Stomach smooth muscle (tissue), 2 donors: ENCODE measurements around the gene ENTPD3.

ENCODE experiments used
- H3K27ac ChIP-seq: one replicate; pipeline ENCODE4 v1.7.0; 2013; ENCODE audit warnings: mild to moderate bottlenecking, low read length, inconsistent platforms
- H3K27me3 ChIP-seq, 2 donors: one replicate each; pipeline ENCODE4 v1.7.0; 2013; ENCODE audit warnings: low read length in 2 of 2; ENCODE audit not compliant: insufficient read depth in 2 of 2, control insufficient read depth in 1 of 2
- H3K36me3 ChIP-seq, 2 donors: one replicate each; pipeline ENCODE4 v1.7.0; 2013; ENCODE audit warnings: low read length in 2 of 2; ENCODE audit not compliant: control insufficient read depth in 2 of 2, insufficient read depth in 2 of 2
- H3K4me1 ChIP-seq: one replicate; pipeline ENCODE4 v1.7.0; 2013; ENCODE audit warnings: low read length; ENCODE audit not compliant: control insufficient read depth, insufficient read depth
- H3K4me3 ChIP-seq, 2 donors: one replicate each; pipeline ENCODE4 v1.7.0; 2013; ENCODE audit warnings: low read length in 2 of 2
- H3K9ac ChIP-seq, 2 donors: one replicate each; pipeline ENCODE4 v1.7.0; 2013; ENCODE audit warnings: low read length in 2 of 2, mild to moderate bottlenecking in 1 of 2
- H3K9me3 ChIP-seq, 2 donors: one replicate each; pipeline ENCODE4 v1.7.0; 2013; ENCODE audit warnings: low read length in 2 of 2; ENCODE audit not compliant: control insufficient read depth in 2 of 2
- donor health status: healthy.
- donor health status: Pancreatic carcinoma.

The ENTPD3 gene

DNA sequence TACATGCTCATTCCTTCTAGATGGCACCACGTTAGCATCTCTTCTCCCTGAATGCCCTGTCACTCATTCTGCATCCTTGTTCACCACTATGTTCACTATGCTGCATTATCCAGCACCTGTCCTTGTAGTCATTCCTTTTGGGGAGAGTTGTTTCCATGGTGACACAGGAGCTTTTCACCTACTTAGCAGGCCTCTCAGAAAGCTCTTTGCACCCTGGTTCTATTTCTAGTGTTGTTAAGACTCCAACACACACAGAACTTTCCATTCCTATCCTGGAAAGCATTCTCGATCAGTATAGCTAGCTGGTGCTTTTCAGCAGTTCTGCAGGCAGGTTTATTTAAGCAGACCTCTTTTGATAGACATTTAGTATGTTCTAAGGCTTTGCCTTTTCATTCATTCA, 63.5 kb downstream of the ENTPD3 start:
- Histone ChIP-seq H3K27me3 (no peaks in the 10 kb centered on the region), H3K9me3 (no peaks in the 10 kb centered on the region), H3K36me3 (peaks cover 0 to 18% of the 10 kb centered on the region in 2 donors), H3K27ac (no peak overlapping the region), H3K9ac (no peak overlapping the region), H3K4me1 (peaks cover 14% of the 10 kb centered on the region), H3K4me3 (no peak overlapping the region)

GRCh38 chr3:40451551-40451950, 64.6 kb downstream of the ENTPD3 start:
- Histone ChIP-seq H3K36me3 (peaks cover 0 to 11% of the 10 kb centered on the region in 2 donors), H3K4me3 (no peak overlapping the region), H3K27ac (no peak overlapping the region), H3K9ac (no peak overlapping the region), H3K4me1 (peaks cover 14% of the 10 kb centered on the region), H3K27me3 (no peaks in the 10 kb centered on the region), H3K9me3 (no peaks in the 10 kb centered on the region)

DNA sequence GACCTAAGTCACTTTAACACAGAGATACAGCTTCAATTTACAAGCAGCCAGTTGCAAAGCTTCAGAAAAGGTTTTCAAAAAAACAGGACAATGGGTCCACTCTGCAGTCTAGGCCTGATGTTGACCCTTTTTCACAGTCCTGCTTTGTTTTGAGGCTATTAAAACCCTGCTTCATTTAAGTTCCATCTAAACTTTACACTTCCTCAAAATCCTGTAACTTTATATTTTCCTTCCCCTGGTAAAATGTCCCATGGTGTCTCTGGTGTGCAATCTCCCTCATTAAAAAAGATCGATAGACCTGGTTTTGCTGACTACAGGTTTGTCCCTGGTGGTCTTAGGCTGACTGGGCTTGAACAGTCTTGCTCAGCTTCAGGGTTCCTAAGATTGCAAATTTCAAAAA, 65.1 kb downstream of the ENTPD3 start:
- Histone ChIP-seq H3K9ac (peak overlapping the region; percentile 93 to 97), H3K27me3 (no peaks in the 10 kb centered on the region), H3K27ac (peak overlapping the region; percentile 97), H3K9me3 (no peaks in the 10 kb centered on the region), H3K4me3 (peak overlapping the region; percentile 87 to 97), H3K4me1 (peaks cover 14% of the 10 kb centered on the region), H3K36me3 (peaks cover 0 to 11% of the 10 kb centered on the region in 2 donors)

GRCh38 chr3:40452562-40452875, 65.5 kb downstream of the ENTPD3 start:
- Histone ChIP-seq H3K4me1 (peaks cover 14% of the 10 kb centered on the region), H3K27me3 (no peaks in the 10 kb centered on the region), H3K36me3 (peaks cover 0 to 11% of the 10 kb centered on the region in 2 donors), H3K9ac (peak overlapping the region; percentile 93 to 97), H3K4me3 (peak overlapping the region; percentile 87 to 97), H3K9me3 (no peaks in the 10 kb centered on the region), H3K27ac (peak overlapping the region; percentile 97)

GRCh38 chr3:40452876-40453730, 66.1 kb downstream of the ENTPD3 start:
- Histone ChIP-seq H3K36me3 (peaks cover 2 to 11% of the 10 kb centered on the region in 2 donors), H3K27ac (peak overlapping the region; percentile 97), H3K27me3 (no peaks in the 10 kb centered on the region), H3K9me3 (no peaks in the 10 kb centered on the region), H3K4me3 (peak overlapping the region; percentile 87 to 97), H3K9ac (peak overlapping the region; percentile 93 to 97), H3K4me1 (peaks cover 18% of the 10 kb centered on the region)

GRCh38 chr3:40453933-40454332, 66.9 kb downstream of the ENTPD3 start:
- Histone ChIP-seq H3K36me3 (peaks cover 10 to 17% of the 10 kb centered on the region in 2 donors), H3K4me1 (peaks cover 26% of the 10 kb centered on the region), H3K4me3 (peak overlapping the region in 1 of 2 donors; percentile 87), H3K27ac (peak overlapping the region; percentile 97), H3K9me3 (no peaks in the 10 kb centered on the region), H3K27me3 (no peaks in the 10 kb centered on the region), H3K9ac (no peak overlapping the region)

GRCh38 chr3:40455328-40455727, 68.3 kb downstream of the ENTPD3 start:
- H3K9ac ChIP-seq: no peak overlapping the region
- no peak overlapping the region for H3K4me3 ChIP-seq
- H3K36me3 ChIP-seq: peaks cover 18 to 23% of the 10 kb centered on the region in 2 donors
- no peak overlapping the region for H3K27ac ChIP-seq
- H3K9me3 ChIP-seq: no peaks in the 10 kb centered on the region
- H3K4me1 ChIP-seq: peaks cover 26% of the 10 kb centered on the region
- no peaks in the 10 kb centered on the region for H3K27me3 ChIP-seq

DNA sequence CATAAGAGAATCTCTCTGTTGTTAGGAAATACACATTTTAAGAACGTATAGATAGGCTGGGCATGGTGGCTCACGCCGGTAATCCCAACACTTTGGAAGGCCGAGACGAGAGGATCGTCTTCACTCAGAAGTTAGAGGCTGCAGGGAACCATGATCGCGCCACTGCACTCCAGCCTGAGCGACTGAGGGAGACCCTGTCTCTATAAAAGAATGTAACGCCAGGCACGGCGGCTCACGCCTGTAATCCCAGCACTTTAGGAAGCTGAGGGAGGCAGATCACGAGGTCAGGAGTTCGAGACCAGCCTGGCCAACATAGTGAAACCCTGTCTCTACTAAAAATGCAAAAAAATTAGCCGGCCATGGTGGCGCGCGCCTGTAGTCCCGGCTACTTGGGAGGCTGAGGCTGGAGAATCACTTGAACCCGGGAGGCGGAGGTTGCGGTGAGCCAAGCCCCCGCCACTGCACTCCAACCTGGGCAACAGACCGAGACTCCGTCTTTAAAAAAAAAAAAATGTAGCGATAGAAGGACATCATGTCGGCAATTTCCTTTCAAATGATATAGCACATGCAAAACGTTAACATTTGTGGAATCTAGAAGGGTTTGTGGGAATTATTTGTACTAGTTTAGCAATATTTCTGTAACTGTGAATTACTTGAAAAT, 69.4 kb downstream of the ENTPD3 start:
- Histone ChIP-seq H3K36me3 (peaks cover 21 to 25% of the 10 kb centered on the region in 2 donors), H3K27me3 (no peaks in the 10 kb centered on the region), H3K9me3 (no peaks in the 10 kb centered on the region), H3K4me1 (peaks cover 26% of the 10 kb centered on the region), H3K9ac (peak overlapping the region; percentile 96 to 97), H3K27ac (peak overlapping the region; percentile 78), H3K4me3 (peak overlapping the region; percentile 96 to 99)

- H3K27me3 ChIP-seq: no peaks in the 10 kb centered on the region
- H3K4me1 ChIP-seq: peaks cover 25% of the 10 kb centered on the region
- peak within 1 kb of the TSS; percentile 96 to 99 for H3K4me3 ChIP-seq
- H3K9me3 ChIP-seq: no peaks in the 10 kb centered on the region
- peak within 1 kb of the TSS; percentile 96 to 97 for H3K9ac ChIP-seq
- peak within 1 kb of the TSS; percentile 78 for H3K27ac ChIP-seq
- peaks cover 21 to 27% of the 10 kb centered on the region in 2 donors for H3K36me3 ChIP-seq
These were observed 70.2 kb downstream of the ENTPD3 start, which contains the start of gene RPL14 for GRCh38 chr3:40456940-40457823. Gene RPL14, plus strand, starts transcription at chr3:40457339. Its CDS starts 133 bp downstream, at chr3:40457472.

DNA sequence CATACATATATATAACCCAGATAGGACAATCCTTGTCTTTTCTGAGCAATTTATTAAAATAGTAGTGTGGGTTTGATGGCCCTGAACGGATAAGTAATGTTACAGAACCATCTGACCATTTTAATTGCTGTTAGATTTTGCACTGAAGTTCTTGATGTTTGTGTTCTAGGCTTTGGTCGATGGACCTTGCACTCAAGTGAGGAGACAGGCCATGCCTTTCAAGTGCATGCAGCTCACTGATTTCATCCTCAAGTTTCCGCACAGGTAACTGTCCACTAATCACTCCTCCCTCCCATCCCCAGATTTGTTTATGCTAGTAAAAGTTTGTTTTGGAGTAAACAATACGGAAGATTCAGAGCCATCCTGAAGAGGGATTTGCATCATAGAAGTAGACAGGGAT, 71.5 kb downstream of the ENTPD3 start:
- H3K36me3 ChIP-seq: peaks cover 24 to 28% of the 10 kb centered on the region in 2 donors
- peak overlapping the region; percentile 96 to 97 for H3K9ac ChIP-seq
- no peak overlapping the region for H3K27ac ChIP-seq
- H3K27me3 ChIP-seq: no peaks in the 10 kb centered on the region
- peaks cover 15% of the 10 kb centered on the region for H3K4me1 ChIP-seq
- no peaks in the 10 kb centered on the region for H3K9me3 ChIP-seq
- peak overlapping the region; percentile 96 to 99 for H3K4me3 ChIP-seq
